Urothelium cell line (cell line): ENCODE results near the gene STYK1.
"Not testable (repeated sequence)": the region's sequence is repeated elsewhere in the genome, so short reads cannot be mapped to it uniquely, and the experiment has no call there.

Experiments used
- DNase-seq: peaks from one replicate; pipeline ENCODE4 v3.0.0; 2011; ENCODE audit warnings: low spot score, mixed read lengths
- FAIRE-seq: peaks from 2 replicates; lab custom pipeline; 2011; peaks lifted over from hg19 to GRCh38; lab: Jason Lieb, UNC

Gene STYK1

DNA sequence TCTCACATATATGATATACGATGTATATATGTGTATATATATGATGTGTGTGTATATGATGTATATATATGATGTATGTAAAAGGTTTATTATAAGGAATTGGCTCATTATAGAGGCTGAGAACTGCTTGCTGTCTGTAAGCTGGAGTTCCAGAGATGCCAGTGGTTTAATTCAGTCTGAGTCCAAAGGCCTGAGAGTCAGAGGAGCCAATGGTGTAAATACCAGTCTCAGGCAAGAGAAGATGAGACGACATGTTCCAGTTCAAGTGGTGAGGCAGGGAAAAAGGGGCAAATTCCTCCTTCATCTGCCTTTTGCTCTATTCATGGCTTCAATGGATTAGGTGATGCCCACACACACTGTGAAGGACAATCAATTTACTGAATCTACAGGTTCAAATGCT, 17.1 kb upstream of the STYK1 start:
- peak; percentile 83 for FAIRE-seq
- DNase-seq, result no peak

DNA sequence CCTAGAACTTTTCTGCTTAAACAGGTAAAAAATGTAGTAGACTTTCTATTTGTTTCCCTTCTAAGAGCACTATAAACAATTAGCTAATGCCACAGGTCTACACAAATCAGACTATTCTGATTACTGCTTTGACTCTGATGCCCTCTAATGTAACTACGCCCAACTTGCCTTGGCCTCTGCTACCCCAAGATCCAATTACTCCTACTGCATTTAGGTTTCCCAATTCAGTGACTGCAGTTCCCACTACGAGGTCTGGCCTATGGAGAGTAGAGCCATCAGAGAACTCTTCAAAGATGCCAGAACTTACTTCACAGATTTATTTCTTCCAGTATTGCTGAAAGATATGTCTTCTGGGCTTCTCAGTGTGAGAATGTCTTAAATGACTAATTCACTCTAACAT, 15.3 kb upstream of the STYK1 start:
- DNase-seq (no peak), FAIRE-seq (no peak)

DNA sequence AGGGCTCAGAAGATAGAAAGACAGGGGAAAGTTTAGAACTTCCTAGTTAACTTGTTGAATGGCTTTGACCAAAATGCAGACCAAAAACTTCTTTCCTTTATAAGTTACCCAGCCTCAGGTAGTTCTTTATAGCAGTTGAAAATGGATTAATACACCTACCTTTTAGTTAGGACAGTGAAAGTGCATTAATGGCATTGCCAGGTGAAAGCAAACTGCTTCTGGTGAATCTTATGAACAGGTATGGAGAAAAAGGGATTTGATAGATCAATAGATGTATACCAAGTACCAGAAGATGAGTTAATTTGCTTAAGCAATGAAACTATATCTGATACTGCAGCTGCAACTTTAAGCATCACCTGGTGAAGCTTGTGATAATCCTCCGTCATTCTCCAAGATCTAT, 14.2 kb upstream of the STYK1 start:
- FAIRE-seq (no peak), DNase-seq (no peak)

DNA sequence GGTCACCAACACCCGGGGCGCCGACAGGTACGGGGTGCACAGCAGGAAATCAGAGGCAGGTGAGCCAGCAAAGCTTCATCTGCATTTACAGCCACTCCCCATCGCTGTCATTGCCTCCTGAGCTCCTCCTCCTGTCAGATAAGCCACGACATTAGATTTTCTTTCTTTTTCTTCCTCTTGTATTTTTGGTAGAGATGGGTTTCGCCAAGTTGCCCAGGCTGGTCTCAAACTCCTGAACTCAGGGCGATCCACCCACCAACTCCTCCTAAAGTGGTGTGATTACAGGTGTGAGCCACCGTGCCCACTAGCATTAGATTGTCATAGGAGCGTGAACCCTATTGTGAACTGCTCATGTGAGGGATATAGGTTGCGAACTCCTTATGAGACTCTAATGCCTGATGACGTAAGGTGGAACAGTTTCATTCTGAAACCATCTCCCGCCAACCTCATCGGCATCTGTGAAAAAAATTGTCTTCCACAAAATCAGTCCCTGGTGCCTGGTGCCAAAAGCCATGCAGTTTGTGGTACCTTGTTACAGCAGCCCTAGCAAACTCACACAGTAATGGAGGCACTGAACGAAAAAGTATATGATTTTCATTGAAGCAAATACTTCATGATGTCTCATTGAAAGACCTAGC, 1.5 kb downstream of the STYK1 start:
- DNase-seq (no peak), FAIRE-seq (peak; percentile 72)

DNA sequence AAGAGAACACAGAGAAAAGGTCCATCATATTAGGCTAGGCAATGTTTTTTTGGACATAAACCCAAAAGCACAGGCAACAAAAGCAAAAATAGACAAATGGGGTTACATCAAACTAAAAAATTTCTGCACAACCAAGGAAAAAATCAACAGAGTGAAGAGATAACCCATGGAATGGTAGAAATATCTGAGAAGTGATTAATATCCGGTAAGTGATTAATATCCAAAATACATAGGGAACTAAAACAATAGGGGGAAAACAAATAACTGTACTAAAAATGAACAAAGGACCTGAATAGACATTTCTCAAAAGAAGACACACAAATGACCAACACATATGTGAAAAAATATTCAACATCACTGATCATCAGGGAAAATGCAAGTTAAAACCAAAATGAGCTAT, 4.3 kb downstream of the STYK1 start:
- FAIRE-seq (no peak), DNase-seq (no peak)

DNA sequence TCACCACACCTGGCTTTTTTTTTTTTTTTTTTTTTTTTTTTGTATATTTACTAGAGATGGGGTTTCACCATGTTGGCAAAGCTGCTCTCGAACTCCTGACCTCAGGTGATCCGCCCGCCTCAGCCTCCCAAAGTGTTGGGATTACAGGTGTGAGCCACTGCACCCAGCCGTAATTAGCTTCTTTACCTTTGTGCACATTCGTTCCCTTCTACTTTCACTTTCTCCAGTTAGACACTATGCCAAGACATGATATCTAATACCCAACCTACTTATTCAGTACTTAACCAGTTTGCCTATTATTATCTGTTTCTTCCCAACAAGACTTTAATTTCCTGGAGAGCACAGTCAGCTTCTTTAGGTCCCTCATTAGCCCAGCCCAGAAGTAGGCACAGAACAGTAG, 5.3 kb downstream of the STYK1 start:
- DNase-seq (no peak), FAIRE-seq (no peak)

DNA sequence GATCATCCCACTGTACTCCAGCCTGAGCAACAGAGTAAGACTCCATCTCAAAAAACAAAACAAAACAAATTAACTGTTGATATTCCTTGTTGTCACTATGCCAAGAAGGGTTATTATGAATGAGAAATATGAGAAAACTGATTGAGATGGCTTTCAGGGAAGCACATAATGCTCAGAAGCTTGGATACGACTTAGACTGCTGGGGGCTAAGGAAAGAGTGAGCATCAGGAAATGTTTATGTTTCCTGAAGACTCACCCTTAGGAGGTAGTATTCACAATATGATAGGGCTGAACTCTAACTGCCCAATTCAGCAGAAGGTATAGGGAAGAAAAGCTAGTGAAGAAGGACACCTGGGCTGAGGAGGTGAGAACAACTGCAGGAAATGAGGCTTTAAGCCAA, 6.3 kb downstream of the STYK1 start:
- FAIRE-seq (no peak), DNase-seq (no peak)

DNA sequence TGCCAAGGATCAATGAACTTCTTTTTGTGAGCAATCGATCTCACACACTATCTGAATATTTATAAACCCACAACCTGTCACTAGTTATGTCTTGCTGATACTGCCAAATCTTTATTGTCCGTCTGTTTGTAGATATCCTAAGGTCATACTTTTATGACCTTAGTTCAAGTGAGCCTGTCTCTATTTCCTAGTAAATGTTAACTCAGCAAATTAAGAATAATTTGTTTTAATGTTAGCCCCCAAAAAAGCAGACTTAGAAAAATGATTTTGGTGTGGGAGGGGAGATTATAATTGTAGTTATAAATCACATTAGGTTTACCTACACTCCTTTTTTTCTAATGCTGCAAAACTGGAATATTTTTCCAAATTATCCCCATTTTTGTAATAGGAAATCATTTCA, 9.4 kb downstream of the STYK1 start:
- DNase-seq (no peak), FAIRE-seq (no peak)

DNA sequence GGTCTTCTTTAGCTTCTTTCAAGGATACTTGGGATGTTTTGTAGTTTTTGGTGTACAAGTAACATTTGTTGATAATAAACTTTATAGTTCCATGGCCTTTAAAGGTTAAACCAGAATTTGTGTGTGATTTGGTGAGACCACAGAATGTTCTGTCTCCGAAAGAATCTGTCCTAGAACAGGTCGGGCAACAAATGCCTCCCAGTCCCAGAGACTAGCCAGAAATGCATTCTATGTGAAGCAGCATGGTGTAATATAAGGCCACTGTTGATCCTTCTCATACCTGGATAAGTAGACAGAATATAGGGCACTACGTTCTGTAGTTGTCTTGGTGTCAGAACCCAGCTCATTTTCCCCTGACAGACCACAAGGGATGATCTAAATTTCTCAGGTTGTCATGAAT, 10.0 kb downstream of the STYK1 start:
- FAIRE-seq, result no peak
- DNase-seq, result no peak

DNA sequence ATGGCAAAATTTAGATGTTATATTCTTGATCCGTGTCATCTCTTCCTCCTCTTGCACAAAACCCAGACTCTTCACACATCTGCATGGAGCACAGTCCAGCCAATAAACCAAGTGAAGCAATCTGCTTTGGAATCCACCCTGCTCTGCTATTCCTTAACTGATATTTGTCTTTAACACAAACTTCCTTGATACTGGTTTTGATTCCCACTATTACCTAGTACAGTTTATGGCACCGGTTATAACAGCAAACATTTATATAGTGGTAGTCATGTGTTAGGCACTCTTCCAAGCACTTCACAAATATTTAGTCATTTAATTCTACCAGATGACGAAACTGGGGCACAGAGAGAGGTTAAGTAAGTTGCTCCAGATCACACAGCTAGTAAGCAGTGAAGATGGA, 12.5 kb downstream of the STYK1 start:
- no peak for FAIRE-seq
- no peak for DNase-seq

DNA sequence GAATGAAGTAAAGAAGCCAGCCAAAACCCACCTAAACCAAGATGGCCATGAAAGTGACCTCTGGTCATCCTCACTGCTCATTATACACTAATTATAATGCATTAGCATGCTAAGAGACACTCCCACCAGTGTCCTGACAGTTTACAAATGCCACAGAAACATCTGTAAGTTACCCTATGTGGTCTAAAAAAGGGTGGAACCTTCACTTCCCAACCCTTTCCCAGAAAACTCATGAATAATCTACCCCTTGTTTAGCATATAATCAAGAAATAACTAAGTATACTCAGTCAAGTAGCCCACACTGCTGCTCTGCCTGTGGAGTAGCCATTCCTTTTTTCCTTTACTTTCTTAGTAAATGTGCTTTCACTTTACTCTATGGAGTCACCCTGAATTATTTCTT, 19.8 kb downstream of the STYK1 start:
- DNase-seq (no peak), FAIRE-seq (no peak)

DNA sequence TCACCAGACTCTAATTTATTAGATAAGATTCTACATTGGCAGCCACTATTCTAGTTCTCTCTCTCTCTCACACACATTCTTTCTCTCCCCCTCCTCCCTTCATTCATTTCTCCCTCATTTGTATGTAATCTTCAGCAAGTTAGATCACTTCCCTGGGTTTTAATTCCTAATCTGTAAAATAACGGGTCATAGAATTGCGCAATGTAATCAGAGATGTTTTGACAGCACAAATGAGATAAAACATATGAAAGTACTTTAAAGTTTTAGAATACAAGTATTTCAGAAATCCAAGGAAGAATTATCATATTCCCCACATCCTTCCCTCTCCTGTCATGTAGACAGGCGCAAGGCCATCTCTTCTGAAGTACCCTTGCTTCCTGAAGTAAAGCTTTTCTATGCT, 21.7 kb downstream of the STYK1 start:
- FAIRE-seq, result no peak
- DNase-seq, result no peak

DNA sequence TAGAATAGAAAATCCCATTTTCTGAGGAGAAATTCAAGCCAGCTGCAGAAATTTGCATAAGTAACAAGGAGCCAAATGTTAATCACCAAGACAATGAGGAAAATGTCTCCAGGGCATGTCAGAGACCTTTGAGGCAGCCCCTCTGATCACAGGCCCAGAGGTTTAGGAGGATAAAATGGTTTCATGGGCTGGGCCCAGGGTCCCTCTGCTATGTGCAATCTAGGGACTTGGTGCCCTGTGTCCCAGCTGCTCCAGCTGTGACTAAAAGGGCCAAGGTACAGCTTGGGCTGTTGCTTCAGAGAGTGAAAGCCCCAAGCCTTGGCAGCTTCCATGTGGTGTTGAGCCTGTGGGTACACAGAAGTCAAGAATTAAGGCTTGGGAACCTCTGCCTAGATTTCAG, 27.3 kb downstream of the STYK1 start:
- not testable (repeated sequence) for DNase-seq, FAIRE-seq

DNA sequence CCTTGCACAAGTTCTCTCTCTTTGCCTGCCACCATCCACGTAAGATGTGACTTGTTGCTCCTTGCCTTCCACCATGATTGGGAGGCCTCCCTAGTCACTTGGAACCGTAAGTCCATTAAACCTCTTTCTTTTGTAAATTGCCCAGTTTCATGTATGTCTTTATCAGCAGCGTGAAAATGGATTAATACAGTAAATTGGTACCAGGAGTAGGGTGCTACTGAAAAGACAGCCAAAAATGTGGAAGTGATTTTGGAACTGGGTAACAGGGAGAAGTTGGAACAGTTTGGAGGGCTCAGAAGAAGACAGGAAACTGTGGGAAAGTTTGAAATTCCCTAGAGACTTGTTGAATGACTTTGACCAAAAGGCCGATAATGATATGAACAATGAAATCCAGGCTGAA, 27.9 kb downstream of the STYK1 start:
- FAIRE-seq (peak; percentile 55), DNase-seq (no peak)

DNA sequence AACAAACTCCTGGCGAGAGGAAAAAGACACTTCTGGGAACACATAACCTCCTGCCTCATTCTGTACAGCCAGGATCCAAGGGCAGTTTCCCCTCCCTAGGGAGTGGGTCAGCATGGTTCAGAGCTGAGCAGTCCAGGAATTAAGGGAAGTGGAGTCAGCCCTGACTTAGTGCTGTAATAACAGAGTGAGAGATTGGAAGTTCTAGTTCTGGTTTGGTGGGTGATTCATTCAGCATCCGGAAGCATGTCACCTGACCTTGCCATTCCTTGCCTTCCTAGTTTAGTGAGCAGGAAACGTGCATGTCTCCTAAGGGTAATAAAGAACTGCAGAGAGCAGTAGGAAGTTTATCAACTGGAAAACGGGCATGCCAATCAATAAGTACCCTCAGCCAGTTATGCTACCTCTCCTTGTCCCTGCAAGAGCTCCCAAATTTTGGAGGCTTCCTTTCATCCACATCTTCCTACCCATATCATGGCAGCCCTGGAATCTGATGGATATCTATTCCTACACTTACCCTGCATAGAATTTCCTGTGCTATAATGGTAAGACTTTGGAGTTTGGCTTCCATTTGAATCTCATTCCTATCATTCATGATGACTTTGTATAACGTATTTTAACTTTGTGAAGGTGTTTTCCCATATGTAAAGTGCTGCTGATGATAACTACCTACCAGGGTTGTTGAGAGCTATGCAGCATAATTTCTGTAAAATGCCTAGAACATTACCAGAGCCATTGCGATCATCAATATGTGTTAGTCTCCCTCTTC, 31.9 kb downstream of the STYK1 start:
- FAIRE-seq (peak; percentile 74), DNase-seq (peak; percentile 36)

DNA sequence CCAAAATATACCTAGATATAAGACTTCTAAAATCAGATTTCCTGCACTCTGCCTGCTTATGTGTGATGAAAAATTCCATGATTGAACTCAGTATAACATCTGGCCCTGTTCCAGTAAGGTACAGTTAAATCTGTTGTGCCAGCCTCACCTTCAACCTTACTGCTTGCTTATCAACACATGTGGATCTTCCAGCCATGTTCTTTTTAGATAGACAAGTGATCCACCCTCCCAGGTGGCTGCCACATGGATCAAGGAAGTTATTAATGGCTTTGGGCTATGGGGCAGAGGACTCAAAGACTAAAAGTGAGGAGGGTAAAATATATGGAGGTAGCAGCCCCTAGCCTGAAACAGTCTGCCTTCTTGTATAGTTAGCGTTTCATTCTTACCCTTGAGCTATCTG, 35.1 kb downstream of the STYK1 start:
- peak; percentile 70 for FAIRE-seq
- no peak for DNase-seq

DNA sequence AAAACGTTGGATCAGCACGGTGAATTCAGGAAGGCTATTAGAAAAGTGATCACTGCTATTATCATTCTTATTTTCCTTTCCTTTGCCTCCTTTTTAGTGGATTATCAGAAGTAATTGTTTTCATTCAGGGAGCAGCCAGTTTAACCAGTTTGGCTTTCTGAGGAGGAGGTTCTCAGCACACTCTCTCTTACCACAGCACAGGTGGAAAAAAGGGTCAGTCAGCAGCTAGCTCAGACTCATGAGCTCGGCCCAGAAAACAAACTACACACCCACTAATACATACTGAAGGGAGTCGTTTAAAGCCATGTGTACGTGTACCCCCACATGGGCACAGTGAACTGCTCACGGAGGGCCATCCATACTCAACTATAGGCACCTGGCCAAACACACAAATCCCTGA, 37.2 kb downstream of the STYK1 start:
- peak; percentile 37 for FAIRE-seq
- no peak for DNase-seq

DNA sequence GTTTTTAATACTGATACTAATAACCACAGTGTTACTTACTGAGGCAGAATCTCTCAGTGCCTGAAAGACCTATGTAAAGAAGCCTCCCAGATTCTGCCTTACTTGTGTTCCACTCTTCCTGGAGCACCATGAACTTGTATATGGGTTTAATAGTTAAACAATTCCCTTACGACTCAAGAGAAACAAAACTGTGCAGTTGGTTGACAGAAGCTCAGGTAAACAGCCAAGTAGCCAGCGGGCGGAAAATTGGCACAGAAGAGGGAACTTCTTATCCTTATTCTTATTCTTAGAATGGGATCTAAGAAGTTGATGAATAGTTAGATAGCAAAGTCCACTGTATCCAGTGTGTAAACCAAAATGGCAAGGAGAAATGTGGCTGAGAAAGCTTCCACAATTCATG, 37.7 kb downstream of the STYK1 start:
- no peak for FAIRE-seq
- no peak for DNase-seq

DNA sequence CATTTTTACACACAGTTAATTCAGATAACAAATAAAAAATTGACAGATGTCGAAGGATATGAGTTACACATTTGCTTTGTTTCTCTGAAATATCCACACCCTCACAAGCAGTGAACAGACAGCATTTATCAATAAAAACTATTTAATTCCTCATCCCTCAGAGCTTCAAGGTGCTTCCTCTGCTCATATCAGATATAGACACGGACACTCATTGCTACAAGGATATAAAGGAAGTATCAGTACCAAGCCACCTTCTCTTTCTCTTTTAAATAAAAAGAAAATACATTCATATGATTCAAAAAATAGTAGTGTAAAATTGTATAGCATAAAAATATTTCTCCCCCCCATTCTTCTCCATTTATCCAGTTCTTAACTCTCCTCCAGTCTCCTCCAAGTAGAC, 38.5 kb downstream of the STYK1 start:
- no peak for DNase-seq
- FAIRE-seq, result no peak

DNA sequence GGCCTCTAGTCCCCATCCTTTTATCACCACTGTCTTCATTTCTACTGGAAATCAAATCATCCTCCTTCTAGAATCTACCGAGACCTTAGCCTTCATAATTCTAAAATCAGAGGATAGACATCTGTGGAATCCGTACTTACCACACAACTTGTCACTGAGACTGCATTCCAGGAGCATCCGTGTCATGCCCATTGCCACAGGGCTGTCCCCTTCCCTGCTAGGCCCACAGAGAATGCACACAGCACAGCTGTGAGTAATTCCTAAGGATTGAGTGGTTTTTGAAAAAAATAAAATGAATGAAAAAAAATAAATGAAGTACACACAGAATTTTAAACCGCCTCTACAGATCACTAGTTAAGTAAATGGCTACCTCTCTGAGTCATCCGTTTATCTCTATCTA, 39.4 kb downstream of the STYK1 start:
- FAIRE-seq, result peak; percentile 92
- peak; percentile 86 for DNase-seq

DNA sequence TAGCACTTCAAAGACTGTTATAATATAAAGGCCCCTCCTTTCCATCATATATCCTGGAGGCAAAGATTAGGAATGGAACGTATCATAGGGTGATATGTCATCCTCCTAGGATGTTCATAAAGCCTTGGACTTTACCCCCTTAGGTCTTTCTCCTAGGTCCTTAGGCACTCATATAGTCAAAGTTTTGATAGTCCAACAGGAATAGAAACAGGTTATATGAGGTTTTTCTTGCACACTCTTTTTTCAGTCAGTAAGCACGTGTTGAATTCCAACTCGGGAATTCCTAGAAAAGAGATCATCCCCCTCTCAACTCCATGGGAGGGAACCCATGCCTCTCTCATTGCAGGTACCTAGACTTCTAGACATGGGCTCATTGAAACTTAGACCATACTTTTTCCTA, 40.3 kb downstream of the STYK1 start:
- DNase-seq (no peak), FAIRE-seq (no peak)

DNA sequence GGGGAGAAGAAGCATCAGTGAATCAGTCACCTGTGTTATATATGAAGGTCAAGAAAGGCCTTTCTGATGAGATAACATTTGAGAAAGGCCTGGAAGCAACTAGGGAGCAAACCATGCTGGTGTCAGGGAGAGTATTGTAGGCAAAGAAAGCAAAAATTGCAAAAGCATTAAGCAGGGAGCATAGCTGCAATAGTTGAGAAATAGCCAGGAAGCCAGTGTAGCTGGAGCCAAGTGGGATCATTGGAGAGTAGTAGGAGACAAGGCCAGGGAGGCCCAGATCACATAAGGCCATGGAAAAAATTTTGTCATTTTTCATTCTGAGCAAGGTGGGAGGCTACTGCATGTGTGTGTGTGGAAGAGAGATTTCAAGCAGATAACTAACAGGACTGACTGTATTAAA, 41.6 kb downstream of the STYK1 start:
- DNase-seq (no peak), FAIRE-seq (no peak)

DNA sequence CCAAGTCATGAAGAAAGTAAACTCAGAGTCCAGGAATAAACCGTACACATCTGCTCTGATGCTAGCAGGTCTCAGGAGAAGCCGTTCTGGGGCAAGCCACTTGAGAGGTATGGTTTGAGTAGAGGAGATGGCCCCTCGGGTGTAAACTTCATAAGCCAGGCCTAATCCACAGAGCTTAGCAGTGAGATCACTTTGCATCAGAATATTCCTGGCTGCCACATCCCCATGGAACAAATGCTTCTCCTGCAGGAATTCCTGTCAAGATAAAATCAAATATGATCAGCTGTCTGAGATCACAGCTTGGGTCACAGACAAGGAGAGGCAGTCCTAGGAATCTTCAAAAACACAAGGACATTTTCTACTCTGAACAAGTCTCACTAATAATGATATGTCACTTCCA, 49.2 kb downstream of the STYK1 start:
- peak; percentile 5 for FAIRE-seq
- no peak for DNase-seq
